ENCODE results near the gene TPK1. TPM values are rescaled to one million over a fixed set of nuclear protein-coding genes. Genes with fewer than 3 reads are reported as not detected.

TPK1 gene
- polyA plus RNA-seq, 2 of the 4 experiments (the other 2 are of a cell fraction), result 1.4 to 2.5 TPM

GRCh38 chr7:144416341-144416740 is 419.5 kb downstream of the TPK1 start:
- no peak overlapping the region for H3K4me3 ChIP-seq
- FAIRE-seq (no peak), ATAC-seq (no peak), DNase-seq (ENCODE audit: low read depth in 1 of 2, low spot score in 1 of 2) (no peak)
- TF ChIP-seq RAD21 (conservative IDR thresholded peaks at IDR 0.05 in 1 of 2, IDR thresholded peaks at IDR 0.05 in 1 of 2), result no peak
- TF ChIP-seq ZNF302 (CRISPR knock-in tag; IDR thresholded peaks at IDR 0.05), result no peak
- TF ChIP-seq, protein P1, sequence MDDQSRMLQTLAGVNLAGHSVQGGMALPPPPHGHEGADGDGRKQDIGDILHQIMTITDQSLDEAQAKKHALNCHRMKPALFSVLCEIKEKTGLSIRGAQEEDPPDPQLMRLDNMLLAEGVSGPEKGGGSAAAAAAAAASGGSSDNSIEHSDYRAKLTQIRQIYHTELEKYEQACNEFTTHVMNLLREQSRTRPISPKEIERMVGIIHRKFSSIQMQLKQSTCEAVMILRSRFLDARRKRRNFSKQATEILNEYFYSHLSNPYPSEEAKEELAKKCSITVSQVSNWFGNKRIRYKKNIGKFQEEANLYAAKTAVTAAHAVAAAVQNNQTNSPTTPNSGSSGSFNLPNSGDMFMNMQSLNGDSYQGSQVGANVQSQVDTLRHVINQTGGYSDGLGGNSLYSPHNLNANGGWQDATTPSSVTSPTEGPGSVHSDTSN (IDR thresholded peaks at IDR 0.05), result no peak
- TF ChIP-seq FOSB (CRISPR knock-in tag; IDR thresholded peaks at IDR 0.05), result no peak
- no peak for TF ChIP-seq NPAS2 (CRISPR knock-in tag; IDR thresholded peaks at IDR 0.05; ENCODE audit: borderline replicate concordance)
- TF ChIP-seq GATA3 (IDR thresholded peaks at IDR 0.05; ENCODE audit: borderline replicate concordance), result no peak
- TF ChIP-seq, protein P2, sequence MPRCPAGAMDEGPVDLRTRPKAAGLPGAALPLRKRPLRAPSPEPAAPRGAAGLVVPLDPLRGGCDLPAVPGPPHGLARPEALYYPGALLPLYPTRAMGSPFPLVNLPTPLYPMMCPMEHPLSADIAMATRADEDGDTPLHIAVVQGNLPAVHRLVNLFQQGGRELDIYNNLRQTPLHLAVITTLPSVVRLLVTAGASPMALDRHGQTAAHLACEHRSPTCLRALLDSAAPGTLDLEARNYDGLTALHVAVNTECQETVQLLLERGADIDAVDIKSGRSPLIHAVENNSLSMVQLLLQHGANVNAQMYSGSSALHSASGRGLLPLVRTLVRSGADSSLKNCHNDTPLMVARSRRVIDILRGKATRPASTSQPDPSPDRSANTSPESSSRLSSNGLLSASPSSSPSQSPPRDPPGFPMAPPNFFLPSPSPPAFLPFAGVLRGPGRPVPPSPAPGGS (IDR thresholded peaks at IDR 0.05), result no peak
- no peak for TF ChIP-seq ESRRA (IDR thresholded peaks at IDR 0.05; ENCODE audit: borderline replicate concordance, low read length)
- TF ChIP-seq HOXB5 (CRISPR knock-in tag; IDR thresholded peaks at IDR 0.05), result no peak
- H3K4me1 ChIP-seq, result no peaks in the 10 kb centered on the region
- no peak overlapping the region for H3K27ac ChIP-seq
- CTCF ChIA-PET, result interaction anchor here (0.8 to 1.1 kb wide), 2 partner anchors 15 to 25 kb away, joined by 3 read pairs; no protein-coding TSS in a partner anchor
- no peak overlapping the region for H3K4me2 ChIP-seq
- 0 out of 3 replicates have a peak, but pooled peaks cover 2% of the 10 kb centered on the region for H3K9me3 ChIP-seq
- POLR2A ChIA-PET, result no interaction called here

- DNase-seq (ENCODE audit: low read depth in 1 of 2, low spot score in 1 of 2), result no peak
- no peak for FAIRE-seq
- H3K4me3 ChIP-seq, result no peak overlapping the region
- 0 out of 3 replicates have a peak, but pooled peaks cover 2% of the 10 kb centered on the region for H3K9me3 ChIP-seq
- TF ChIP-seq ZC3H11A (IDR thresholded peaks at IDR 0.05) (no peak), SREBF2 (IDR thresholded peaks at IDR 0.05) (no peak), GATA3 (IDR thresholded peaks at IDR 0.05; ENCODE audit: borderline replicate concordance) (no peak), KDM1A (IDR thresholded peaks at IDR 0.05; ENCODE audit: low read depth) (no peak), BHLHE40 (IDR thresholded peaks at IDR 0.05; ENCODE audit: low read depth, low read length) (no peak), RCOR1 (IDR thresholded peaks at IDR 0.05; ENCODE audit: low read depth, low read length) (no peak), CBX8 (IDR thresholded peaks at IDR 0.05) (no peak), NR3C1 (IDR thresholded peaks at IDR 0.05) (no peak), JUN (IDR thresholded peaks at IDR 0.05) (no peak), MYC (IDR thresholded peaks at IDR 0.05; ENCODE audit: borderline replicate concordance, low read length) (no peak), FOSL2 (IDR thresholded peaks at IDR 0.05) (no peak), FOSL2 (CRISPR knock-in tag; IDR thresholded peaks at IDR 0.05) (no peak), ZSCAN20 (CRISPR knock-in tag; IDR thresholded peaks at IDR 0.05) (no peak), CTCF (IDR thresholded peaks at IDR 0.05) (no peak), HOXB13 (CRISPR knock-in tag; IDR thresholded peaks at IDR 0.05; ENCODE audit: low read depth) (no peak), FOXS1 (CRISPR knock-in tag; IDR thresholded peaks at IDR 0.05) (no peak), EP300 (IDR thresholded peaks at IDR 0.05) (no peak), CHD2 (IDR thresholded peaks at IDR 0.05; ENCODE audit: low read length, partially characterized antibody) (no peak), RNF2 (IDR thresholded peaks at IDR 0.05; ENCODE audit: borderline replicate concordance, low read depth) (no peak), ELK1 (IDR thresholded peaks at IDR 0.05; ENCODE audit: low read depth, low read length) (no peak), ZFP36 (IDR thresholded peaks at IDR 0.05; ENCODE audit: borderline replicate concordance, partially characterized antibody) (no peak)
- POLR2A ChIA-PET, result no interaction called here
- no peak overlapping the region for H3K4me2 ChIP-seq
- no peak overlapping the region for H3K27ac ChIP-seq
- CTCF ChIA-PET, result no interaction called here
- ATAC-seq, result no peak
- no peaks in the 10 kb centered on the region for H3K4me1 ChIP-seq
Observed at GRCh38 chr7:144415858-144416257, 420.0 kb downstream of the TPK1 start.
